ENCODE data around the gene STX19.

DNA sequence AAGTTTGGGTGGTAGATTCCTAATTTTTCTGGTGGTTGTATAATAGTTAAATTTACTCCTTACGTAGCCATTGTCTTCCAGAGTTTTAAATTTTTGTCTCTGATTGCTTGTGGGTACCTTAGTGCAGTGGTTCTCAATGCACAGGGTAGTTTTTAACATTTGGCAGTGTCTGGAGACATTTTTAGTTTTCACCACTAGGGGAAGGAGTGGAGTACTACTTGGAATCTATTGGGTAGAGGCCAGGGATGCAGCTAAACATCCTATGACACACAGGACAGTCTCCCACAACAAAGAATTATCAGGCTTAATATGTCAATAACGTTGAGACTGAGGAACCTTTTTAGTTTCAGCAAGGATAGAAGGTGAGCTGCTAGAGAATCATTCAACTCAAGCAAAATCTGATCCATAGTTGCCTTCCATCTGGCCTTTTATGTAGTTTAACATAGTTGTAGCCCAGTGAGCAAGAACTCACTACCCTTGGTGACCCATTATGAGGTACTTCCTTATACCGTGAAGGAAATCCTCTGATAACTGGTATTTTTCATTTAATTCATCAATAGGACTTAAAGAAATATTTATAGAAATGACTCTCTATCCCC is 8.6 kb upstream of the STX19 start:
- TF ChIP-seq, protein P1, sequence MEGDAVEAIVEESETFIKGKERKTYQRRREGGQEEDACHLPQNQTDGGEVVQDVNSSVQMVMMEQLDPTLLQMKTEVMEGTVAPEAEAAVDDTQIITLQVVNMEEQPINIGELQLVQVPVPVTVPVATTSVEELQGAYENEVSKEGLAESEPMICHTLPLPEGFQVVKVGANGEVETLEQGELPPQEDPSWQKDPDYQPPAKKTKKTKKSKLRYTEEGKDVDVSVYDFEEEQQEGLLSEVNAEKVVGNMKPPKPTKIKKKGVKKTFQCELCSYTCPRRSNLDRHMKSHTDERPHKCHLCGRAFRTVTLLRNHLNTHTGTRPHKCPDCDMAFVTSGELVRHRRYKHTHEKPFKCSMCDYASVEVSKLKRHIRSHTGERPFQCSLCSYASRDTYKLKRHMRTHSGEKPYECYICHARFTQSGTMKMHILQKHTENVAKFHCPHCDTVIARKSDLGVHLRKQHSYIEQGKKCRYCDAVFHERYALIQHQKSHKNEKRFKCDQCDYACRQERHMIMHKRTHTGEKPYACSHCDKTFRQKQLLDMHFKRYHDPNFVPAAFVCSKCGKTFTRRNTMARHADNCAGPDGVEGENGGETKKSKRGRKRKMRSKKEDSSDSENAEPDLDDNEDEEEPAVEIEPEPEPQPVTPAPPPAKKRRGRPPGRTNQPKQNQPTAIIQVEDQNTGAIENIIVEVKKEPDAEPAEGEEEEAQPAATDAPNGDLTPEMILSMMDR (IDR thresholded peaks at IDR 0.05), result peak in 4 of 7 experiments; percentile 20 to 49 (median 39)
- TF ChIP-seq EP300 (IDR thresholded peaks at IDR 0.05) (no peak), POLR2AphosphoS5 (IDR thresholded peaks at IDR 0.05) (no peak), POLR2A (IDR thresholded peaks at IDR 0.05) (no peak)

All from stomach (tissue), 4 donors.